Suprapubic skin (tissue), 4 donors: ENCODE results near the gene DOCK11. TPM values are rescaled to one million over a fixed set of nuclear protein-coding genes. Genes with fewer than 3 reads are reported as not detected.
A peak's percentile ranks its signal among the peaks of the same experiment; 100 is the strongest.
"Not testable (repeated sequence)": the region's sequence is repeated elsewhere in the genome, so short reads cannot be mapped to it uniquely, and the experiment has no call there.

Experiments used
- DNase-seq, 2 donors: peaks; one replicate each; pipeline ENCODE4 v3.0.0-alpha.2; 2019; ENCODE audit warnings: low spot score in 2 of 2
- H3K27ac ChIP-seq: fragments of 200-600 bp; sonication (generic); one replicate; pipeline ENCODE4 v1.5.1; 2019
- H3K27me3 ChIP-seq: fragments of 200-600 bp; sonication (generic); one replicate; pipeline ENCODE4 v1.5.1; 2019
- H3K36me3 ChIP-seq: fragments of 200-600 bp; sonication (generic); one replicate; pipeline ENCODE4 v1.5.1; 2019
- H3K4me1 ChIP-seq: fragments of 200-600 bp; sonication (generic); one replicate; pipeline ENCODE4 v1.5.1; 2019
- H3K4me3 ChIP-seq: fragments of 200-600 bp; sonication (generic); one replicate; pipeline ENCODE4 v1.5.1; 2019; ENCODE audit warnings: mild to moderate bottlenecking
- H3K9me3 ChIP-seq: fragments of 200-600 bp; sonication (generic); one replicate; pipeline ENCODE4 v1.5.1; 2019
- EP300 ChIP-seq: sonication (generic); formaldehyde crosslinking; IDR thresholded peaks from one replicate; pipeline ENCODE4 v1.6.1; 2017; ENCODE audit warnings: antibody characterized with exemption
- POLR2A ChIP-seq, 2 donors: fragments of 450-650 bp; IDR thresholded peaks; one replicate each; pipeline ENCODE4 v1.6.1; 2017; ENCODE audit warnings: antibody characterized with exemption in 2 of 2, mild to moderate bottlenecking in 2 of 2, moderate library complexity in 2 of 2
- POLR2AphosphoS5 ChIP-seq, 3 donors: sonication (generic); formaldehyde crosslinking; IDR thresholded peaks; one replicate each; pipeline ENCODE4 v1.6.1; 2017; ENCODE audit warnings: antibody characterized with exemption in 3 of 3
- WGBS: methylation state at CpG from one replicate; pipeline ENCODE4 v1.1.5; 2018; 5-methylcytosine and 5-hydroxymethylcytosine counted together
- total RNA-seq, 4 donors: library from RNA; depleted of rRNA; stranded (reverse); fragments of >200 nt; gene quantifications; one replicate each; pipeline ENCODE4 v1.1.0, GENCODE V29; 2016
- TF ChIP-seq, protein P1 (sequence below), 2 donors: fragments of 200-600 bp in 1 of 2; fragments of 450-650 bp in 1 of 2; sonication (generic) in 1 of 2; IDR thresholded peaks; one replicate each; pipeline ENCODE4 v1.5.1; 2016 to 2019; ENCODE audit warnings: antibody characterized with exemption in 2 of 2, mild to moderate bottlenecking in 1 of 2, moderate library complexity in 1 of 2

The DOCK11 gene
- total RNA-seq: 1 to 10 TPM; 3.9 to 9.4 (median 5.7) TPM

DNA sequence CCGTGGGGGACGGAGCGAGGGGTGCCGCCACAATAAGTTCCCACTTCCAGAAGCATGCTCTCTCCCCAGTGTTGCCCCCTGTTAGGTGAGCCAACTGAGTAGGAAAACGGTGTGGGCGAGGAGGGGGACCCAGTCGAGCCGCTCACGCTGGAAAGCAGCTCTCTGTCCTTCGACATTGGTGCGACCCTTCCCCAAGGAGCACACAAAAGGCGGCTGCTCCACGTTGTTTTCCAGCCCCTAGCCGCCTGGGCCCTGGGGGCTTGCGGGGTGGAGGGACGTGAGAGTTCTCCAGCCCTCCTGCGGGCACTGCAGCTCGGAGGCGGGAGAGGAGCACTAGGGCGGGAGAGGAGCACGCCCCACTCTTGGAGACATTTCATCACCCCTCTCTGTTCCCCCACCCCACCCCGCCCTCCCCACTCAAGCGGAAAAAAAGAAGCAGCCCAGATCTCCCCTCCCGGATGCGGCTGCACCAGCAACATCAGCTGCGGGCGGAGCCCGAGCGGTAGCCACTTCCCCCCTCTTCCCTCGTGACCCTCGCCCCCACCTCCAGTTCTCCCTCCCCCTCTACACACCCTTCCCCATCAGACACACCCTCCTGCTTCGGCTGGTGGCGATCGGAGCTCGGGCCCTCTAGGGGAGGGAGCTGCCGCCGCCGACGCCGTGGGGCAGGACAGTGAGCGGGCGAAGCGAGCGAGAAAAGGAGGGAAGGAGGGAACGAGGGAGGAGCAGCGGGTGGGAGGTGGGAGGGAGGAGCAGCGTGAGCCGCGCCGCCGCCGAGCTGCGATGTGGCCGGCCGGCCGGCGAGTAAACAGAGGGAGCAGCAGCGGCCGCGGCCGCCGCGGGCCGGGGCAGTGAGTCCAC lies at the start of gene DOCK11:
Gene DOCK11 (plus strand): TSS at position 755 of the 861 bp plus-strand sequence. CDS start 157 bp downstream, outside the sequence.
- Histone ChIP-seq H3K9me3 (no peaks in the 10 kb centered on the region), H3K4me1 (no peaks in the 10 kb centered on the region), H3K27me3 (no peaks in the 10 kb centered on the region), H3K36me3 (no peaks in the 10 kb centered on the region), H3K27ac (peak within 1 kb of the TSS; percentile 87), H3K4me3 (peak within 1 kb of the TSS; percentile 70)
- DNase-seq: peak; percentile 88 to 90
- 49% methylated on average over 33 of the region's 64 CpGs for WGBS
- TF ChIP-seq POLR2A (IDR thresholded peaks at IDR 0.05) (peak in 1 of 2 donors; percentile 31), POLR2AphosphoS5 (IDR thresholded peaks at IDR 0.05) (peak in 1 of 3 donors; percentile 35), EP300 (no peak)

DNA sequence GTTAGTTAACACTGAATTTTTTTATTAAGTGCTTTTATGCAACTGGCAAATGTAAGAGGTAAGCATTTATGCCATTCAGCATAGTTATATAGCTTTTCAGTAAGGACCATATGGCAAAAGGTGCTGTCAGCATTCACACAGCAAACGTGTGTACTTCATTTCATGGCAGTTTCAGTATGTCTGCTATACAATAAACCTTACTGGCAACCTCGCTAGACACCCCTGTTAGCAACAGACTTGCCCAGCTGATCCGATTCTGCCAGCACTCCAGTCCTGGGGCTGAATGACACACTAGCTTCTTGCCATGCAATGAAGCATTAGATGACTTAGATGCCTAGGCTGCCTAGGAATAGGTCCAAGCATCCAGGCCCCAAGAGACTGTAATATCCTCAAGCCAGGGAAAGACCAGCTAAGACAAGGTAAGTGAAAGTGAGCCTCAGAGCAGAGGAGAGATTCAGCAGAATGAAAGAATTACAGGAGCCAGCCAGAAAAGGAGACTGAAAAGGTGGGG lies 47.3 kb upstream of the DOCK11 start:
- WGBS: 49% methylated on average over 3 of the region's 3 CpGs
- Histone ChIP-seq H3K9me3 (no peaks in the 10 kb centered on the region), H3K36me3 (peaks cover 13% of the 10 kb centered on the region), H3K4me3 (no peak overlapping the region), H3K4me1 (no peaks in the 10 kb centered on the region), H3K27me3 (no peaks in the 10 kb centered on the region), H3K27ac (no peak overlapping the region)
- TF ChIP-seq, protein P1, sequence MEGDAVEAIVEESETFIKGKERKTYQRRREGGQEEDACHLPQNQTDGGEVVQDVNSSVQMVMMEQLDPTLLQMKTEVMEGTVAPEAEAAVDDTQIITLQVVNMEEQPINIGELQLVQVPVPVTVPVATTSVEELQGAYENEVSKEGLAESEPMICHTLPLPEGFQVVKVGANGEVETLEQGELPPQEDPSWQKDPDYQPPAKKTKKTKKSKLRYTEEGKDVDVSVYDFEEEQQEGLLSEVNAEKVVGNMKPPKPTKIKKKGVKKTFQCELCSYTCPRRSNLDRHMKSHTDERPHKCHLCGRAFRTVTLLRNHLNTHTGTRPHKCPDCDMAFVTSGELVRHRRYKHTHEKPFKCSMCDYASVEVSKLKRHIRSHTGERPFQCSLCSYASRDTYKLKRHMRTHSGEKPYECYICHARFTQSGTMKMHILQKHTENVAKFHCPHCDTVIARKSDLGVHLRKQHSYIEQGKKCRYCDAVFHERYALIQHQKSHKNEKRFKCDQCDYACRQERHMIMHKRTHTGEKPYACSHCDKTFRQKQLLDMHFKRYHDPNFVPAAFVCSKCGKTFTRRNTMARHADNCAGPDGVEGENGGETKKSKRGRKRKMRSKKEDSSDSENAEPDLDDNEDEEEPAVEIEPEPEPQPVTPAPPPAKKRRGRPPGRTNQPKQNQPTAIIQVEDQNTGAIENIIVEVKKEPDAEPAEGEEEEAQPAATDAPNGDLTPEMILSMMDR (IDR thresholded peaks at IDR 0.05): no peak
- TF ChIP-seq POLR2A (IDR thresholded peaks at IDR 0.05) (no peak), EP300 (no peak), POLR2AphosphoS5 (IDR thresholded peaks at IDR 0.05) (no peak)
- DNase-seq: no peak

DNA sequence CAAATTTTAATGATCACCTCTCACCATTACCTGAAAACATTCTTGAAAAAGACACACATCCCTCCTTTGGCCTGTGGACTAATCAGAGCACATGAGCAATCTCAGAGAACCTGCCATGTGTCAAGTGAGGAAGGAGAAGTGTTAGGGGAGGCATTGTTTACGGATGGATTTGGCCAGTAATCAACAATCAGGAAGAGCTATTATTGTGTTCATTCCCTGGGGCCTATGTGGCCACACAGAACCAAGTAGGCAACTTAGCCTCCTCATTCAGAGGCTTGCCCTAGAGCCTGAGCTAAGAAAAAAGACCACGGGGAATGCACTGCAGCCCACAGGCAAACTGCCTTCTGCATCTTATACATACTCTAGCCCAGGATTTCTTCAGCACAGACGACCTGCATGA lies 40.6 kb upstream of the DOCK11 start:
- Histone ChIP-seq H3K4me1 (no peaks in the 10 kb centered on the region), H3K36me3 (no peaks in the 10 kb centered on the region), H3K9me3 (no peaks in the 10 kb centered on the region), H3K4me3 (no peak overlapping the region), H3K27ac (no peak overlapping the region), H3K27me3 (no peaks in the 10 kb centered on the region)
- no peak for TF ChIP-seq POLR2AphosphoS5 (IDR thresholded peaks at IDR 0.05)
- WGBS: 77% methylated on average over 3 of the region's 3 CpGs
- DNase-seq: no peak

DNA sequence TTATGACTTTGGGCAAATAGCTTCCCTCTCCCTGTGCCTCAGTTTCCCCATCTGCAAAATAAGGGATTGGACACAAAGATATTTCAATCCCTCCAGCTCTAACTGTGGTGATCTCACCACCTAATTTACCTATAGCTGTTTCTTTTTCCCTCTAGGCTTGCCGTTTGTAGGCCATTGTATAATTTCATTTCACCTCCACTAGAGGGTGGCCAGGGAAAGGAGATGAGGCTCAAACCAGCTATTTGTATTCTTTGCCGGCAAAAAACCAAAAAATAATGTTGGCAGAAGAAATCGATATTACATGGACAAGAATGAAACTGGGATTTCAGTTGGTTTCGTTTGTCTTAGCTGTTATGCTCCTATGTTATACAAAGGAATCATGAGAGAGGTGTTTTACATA lies 36.1 kb upstream of the DOCK11 start:
- Histone ChIP-seq H3K9me3 (no peaks in the 10 kb centered on the region), H3K4me3 (no peak overlapping the region), H3K36me3 (no peaks in the 10 kb centered on the region), H3K4me1 (no peaks in the 10 kb centered on the region), H3K27ac (no peak overlapping the region), H3K27me3 (no peaks in the 10 kb centered on the region)
- TF ChIP-seq POLR2AphosphoS5 (IDR thresholded peaks at IDR 0.05) (no peak), EP300 (no peak), POLR2A (IDR thresholded peaks at IDR 0.05) (no peak)
- TF ChIP-seq, protein P1 (IDR thresholded peaks at IDR 0.05): peak in 1 of 2 donors; percentile 21
- no peak for DNase-seq
- WGBS: 21% methylated on average over 4 of the region's 4 CpGs

DNA sequence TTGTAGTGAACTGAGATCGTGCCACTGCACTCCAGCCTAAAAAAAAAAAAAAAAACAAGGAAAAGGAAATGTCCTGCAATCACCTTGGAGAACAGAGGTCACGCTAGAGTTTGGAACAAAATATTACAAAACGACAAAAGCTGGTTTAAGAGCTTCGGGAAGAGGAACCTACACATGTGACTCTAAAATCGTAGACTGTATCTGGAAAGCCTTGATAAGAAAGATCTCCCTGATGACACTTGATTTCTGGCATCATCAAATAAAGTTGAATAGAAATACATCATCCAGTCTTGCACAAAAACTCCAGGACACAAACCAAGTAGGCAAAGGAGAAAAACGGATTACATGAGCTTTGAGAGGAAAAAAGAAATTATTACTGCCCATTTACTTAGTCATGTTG lies 31.1 kb upstream of the DOCK11 start:
- 64% methylated on average over 6 of the region's 6 CpGs for WGBS
- H3K9me3 ChIP-seq: no peaks in the 10 kb centered on the region
- H3K27ac ChIP-seq: no peak overlapping the region
- TF ChIP-seq POLR2A (IDR thresholded peaks at IDR 0.05) (no peak), EP300 (no peak), POLR2AphosphoS5 (IDR thresholded peaks at IDR 0.05) (no peak)
- TF ChIP-seq, protein P1 (IDR thresholded peaks at IDR 0.05): no peak
- no peaks in the 10 kb centered on the region for H3K4me1 ChIP-seq
- DNase-seq: no peak
- H3K36me3 ChIP-seq: no peaks in the 10 kb centered on the region
- H3K4me3 ChIP-seq: no peak overlapping the region
- H3K27me3 ChIP-seq: no peaks in the 10 kb centered on the region

DNA sequence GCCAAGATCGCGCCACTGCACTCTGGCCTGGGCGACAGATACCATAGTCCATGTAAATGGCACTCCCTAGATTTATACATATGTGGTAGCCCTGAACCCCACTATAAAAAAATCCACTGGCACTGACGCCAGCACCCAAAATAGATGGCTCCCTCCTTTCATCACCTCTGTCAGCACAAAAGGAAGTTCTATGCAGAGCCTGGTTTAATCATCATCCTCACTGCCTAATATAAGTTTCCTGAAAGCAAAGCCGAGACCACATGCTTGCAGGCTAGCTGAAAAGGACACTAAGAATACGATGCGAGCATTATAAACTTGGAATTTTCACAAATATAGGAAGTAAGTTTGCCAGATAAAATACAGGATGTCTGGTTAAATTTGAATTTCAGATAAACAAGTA lies 27.5 kb upstream of the DOCK11 start:
- Histone ChIP-seq H3K27ac (no peak overlapping the region), H3K4me3 (no peak overlapping the region), H3K36me3 (no peaks in the 10 kb centered on the region), H3K4me1 (no peaks in the 10 kb centered on the region), H3K9me3 (no peaks in the 10 kb centered on the region), H3K27me3 (no peaks in the 10 kb centered on the region)
- no peak for DNase-seq
- 78% methylated on average over 7 of the region's 7 CpGs for whole genome bisulfite sequencing
- no peak for TF ChIP-seq POLR2A (IDR thresholded peaks at IDR 0.05)
- no peak for TF ChIP-seq POLR2AphosphoS5 (IDR thresholded peaks at IDR 0.05)
- no peak for TF ChIP-seq EP300
- TF ChIP-seq, protein P1 (IDR thresholded peaks at IDR 0.05): no peak

DNA sequence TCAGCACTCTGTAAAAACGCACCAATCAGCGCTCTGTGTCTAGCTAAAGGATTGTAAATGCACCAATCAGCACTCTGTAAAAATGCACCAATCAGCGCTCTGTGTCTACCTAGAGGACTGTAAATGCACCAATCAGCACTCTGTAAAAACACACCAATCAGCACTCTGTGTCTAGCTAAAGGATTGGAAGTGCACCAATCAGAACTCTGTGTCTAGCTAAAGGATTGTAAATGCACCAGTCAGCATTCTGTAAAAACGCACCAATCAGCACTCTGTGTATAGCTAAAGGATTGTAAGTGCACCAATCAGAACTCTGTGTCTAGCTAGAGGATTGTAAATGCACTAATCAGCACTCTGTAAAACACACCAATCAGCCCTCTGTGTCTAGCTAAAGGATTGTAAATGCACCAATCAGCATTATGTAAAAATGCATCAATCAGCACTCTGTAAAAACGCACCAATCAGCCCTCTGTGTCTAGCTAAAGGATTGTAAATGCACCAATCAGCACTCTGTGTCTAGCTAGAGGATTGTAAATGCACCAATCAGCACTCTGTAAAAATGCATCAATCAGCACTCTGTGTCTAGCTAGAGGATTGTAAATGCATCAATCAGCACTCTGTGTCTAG lies 24.8 kb upstream of the DOCK11 start:
- not testable (repeated sequence) for H3K27ac ChIP-seq, H3K4me1 ChIP-seq, H3K9me3 ChIP-seq, H3K36me3 ChIP-seq, DNase-seq, H3K4me3 ChIP-seq, H3K27me3 ChIP-seq
- 79% methylated on average over 5 of the region's 5 CpGs for WGBS
